Suprapubic skin (tissue), 4 donors: ENCODE measurements around the gene URB1. TPM values are rescaled to one million over a fixed set of nuclear protein-coding genes. Genes with fewer than 3 reads are reported as not detected.

Source experiments
- DNase-seq, 2 donors: peaks; one replicate each; pipeline ENCODE4 v3.0.0-alpha.2; 2019; ENCODE audit warnings: low spot score in 2 of 2
- H3K27ac ChIP-seq: fragments of 200-600 bp; sonication (generic); one replicate; pipeline ENCODE4 v1.5.1; 2019
- H3K27me3 ChIP-seq: fragments of 200-600 bp; sonication (generic); one replicate; pipeline ENCODE4 v1.5.1; 2019
- H3K36me3 ChIP-seq: fragments of 200-600 bp; sonication (generic); one replicate; pipeline ENCODE4 v1.5.1; 2019
- H3K4me1 ChIP-seq: fragments of 200-600 bp; sonication (generic); one replicate; pipeline ENCODE4 v1.5.1; 2019
- H3K4me3 ChIP-seq: fragments of 200-600 bp; sonication (generic); one replicate; pipeline ENCODE4 v1.5.1; 2019; ENCODE audit warnings: mild to moderate bottlenecking
- H3K9me3 ChIP-seq: fragments of 200-600 bp; sonication (generic); one replicate; pipeline ENCODE4 v1.5.1; 2019
- CTCF ChIP-seq, 2 donors: fragments of 200-600 bp in 1 of 2; fragments of 450-650 bp in 1 of 2; sonication (generic) in 1 of 2; IDR thresholded peaks; one replicate each; pipeline ENCODE4 v1.5.1; 2016 to 2019; ENCODE audit warnings: antibody characterized with exemption in 2 of 2, mild to moderate bottlenecking in 1 of 2, moderate library complexity in 1 of 2
- EP300 ChIP-seq: sonication (generic); formaldehyde crosslinking; IDR thresholded peaks from one replicate; pipeline ENCODE4 v1.6.1; 2017; ENCODE audit warnings: antibody characterized with exemption
- POLR2A ChIP-seq, 2 donors: fragments of 450-650 bp; IDR thresholded peaks; one replicate each; pipeline ENCODE4 v1.6.1; 2017; ENCODE audit warnings: antibody characterized with exemption in 2 of 2, mild to moderate bottlenecking in 2 of 2, moderate library complexity in 2 of 2
- POLR2AphosphoS5 ChIP-seq, 3 donors: sonication (generic); formaldehyde crosslinking; IDR thresholded peaks; one replicate each; pipeline ENCODE4 v1.6.1; 2017; ENCODE audit warnings: antibody characterized with exemption in 3 of 3
- WGBS: methylation state at CpG from one replicate; pipeline ENCODE4 v1.1.5; 2018; 5-methylcytosine and 5-hydroxymethylcytosine counted together
- total RNA-seq, 4 donors: library from RNA; depleted of rRNA; stranded (reverse); fragments of >200 nt; gene quantifications; one replicate each; pipeline ENCODE4 v1.1.0, GENCODE V29; 2016

The URB1 gene
- total RNA-seq, 4 donors from 2014 or later = 23.7 to 49.4 (median 33.0) TPM

DNA sequence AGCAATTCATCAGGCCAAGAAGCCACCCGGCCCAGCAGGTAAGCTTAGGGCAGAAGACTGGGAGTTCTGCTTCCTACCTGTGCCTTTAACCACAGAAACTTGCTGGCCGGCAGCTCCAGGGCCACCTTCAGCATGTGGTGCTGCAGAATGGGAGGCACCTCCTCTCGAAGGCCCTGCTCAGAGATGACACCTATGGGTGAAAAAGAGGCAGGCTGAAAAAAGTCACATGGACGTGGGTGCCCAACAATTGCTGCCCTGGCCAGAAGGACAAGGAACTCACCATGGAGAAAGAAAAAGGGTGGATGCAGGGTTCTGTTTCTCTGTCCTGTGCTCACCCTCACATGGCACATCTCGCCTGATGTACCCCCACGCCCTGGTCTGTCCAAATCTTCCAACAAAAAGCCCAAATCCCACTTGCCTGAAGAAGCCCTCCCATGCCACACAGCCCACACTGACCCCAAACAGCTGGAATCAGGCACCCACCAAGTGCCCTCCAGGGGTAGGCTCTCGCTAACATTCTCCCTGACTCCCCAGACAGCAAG, 33.0 kb downstream of the URB1 start:
- H3K27ac ChIP-seq = peak overlapping the region; percentile 43
- TF ChIP-seq POLR2A (IDR thresholded peaks at IDR 0.05) (no peak), CTCF (IDR thresholded peaks at IDR 0.05) (peak in 1 of 2 donors; percentile 26)
- H3K4me1 ChIP-seq = peaks cover 31% of the 10 kb centered on the region
- DNase-seq = peak; percentile 38 to 63
- 69% methylated on average over 7 of the region's 7 CpGs for WGBS
- no peaks in the 10 kb centered on the region for H3K27me3 ChIP-seq
- peaks cover 82% of the 10 kb centered on the region for H3K36me3 ChIP-seq
- H3K9me3 ChIP-seq = no peaks in the 10 kb centered on the region
- no peak overlapping the region for H3K4me3 ChIP-seq

GRCh38 chr21:32356874-32357395, 35.9 kb downstream of the URB1 start:
- Histone ChIP-seq H3K36me3 (peaks cover 94% of the 10 kb centered on the region), H3K4me1 (peaks cover 31% of the 10 kb centered on the region), H3K27ac (no peak overlapping the region), H3K4me3 (no peak overlapping the region), H3K27me3 (no peaks in the 10 kb centered on the region), H3K9me3 (no peaks in the 10 kb centered on the region)
- no peak for TF ChIP-seq EP300
- WGBS = 88% methylated on average over 1 of the region's 1 CpG
- DNase-seq = peak in 1 of 2 donors; percentile 31

DNA sequence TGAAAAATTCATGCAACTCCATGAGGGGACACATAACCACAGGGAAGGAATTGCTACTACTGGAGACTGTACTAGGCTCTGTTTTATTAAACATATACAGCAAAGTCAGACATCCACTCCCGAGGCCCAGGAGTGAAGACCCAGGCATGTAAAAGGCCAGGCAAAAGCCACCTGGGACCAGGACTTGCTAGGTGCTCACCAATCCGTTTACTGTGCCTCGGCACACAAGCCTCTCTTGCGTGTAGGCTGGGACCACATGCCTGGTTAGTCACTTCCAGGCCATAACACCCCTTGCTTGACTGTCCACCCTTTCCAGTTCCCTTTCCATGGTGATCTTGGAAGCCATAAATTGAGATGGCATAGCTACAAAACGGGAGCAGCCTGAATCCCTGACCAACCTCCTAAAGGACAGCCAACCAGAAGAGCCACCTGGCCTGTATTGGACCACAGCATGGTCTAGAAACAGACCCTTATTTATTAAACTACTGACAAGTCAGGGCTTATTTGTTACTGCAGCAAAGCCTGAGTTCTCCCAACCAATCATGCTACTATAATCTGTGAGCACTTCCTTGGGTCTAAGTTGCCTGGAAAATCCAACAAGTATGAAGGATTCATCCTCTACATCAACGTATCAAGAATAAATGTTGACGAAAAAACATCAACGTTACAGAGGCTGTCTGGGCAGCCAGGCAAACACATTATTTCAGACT, 39.7 kb downstream of the URB1 start:
- peaks cover 42% of the 10 kb centered on the region for H3K4me1 ChIP-seq
- H3K36me3 ChIP-seq = peaks cover 92% of the 10 kb centered on the region
- H3K4me3 ChIP-seq = no peak overlapping the region
- no peak overlapping the region for H3K27ac ChIP-seq
- WGBS = 93% methylated on average over 7 of the region's 8 CpGs
- no peaks in the 10 kb centered on the region for H3K9me3 ChIP-seq
- TF ChIP-seq POLR2A (IDR thresholded peaks at IDR 0.05) = no peak
- peak in 1 of 2 donors; percentile 57 for DNase-seq
- no peaks in the 10 kb centered on the region for H3K27me3 ChIP-seq

DNA sequence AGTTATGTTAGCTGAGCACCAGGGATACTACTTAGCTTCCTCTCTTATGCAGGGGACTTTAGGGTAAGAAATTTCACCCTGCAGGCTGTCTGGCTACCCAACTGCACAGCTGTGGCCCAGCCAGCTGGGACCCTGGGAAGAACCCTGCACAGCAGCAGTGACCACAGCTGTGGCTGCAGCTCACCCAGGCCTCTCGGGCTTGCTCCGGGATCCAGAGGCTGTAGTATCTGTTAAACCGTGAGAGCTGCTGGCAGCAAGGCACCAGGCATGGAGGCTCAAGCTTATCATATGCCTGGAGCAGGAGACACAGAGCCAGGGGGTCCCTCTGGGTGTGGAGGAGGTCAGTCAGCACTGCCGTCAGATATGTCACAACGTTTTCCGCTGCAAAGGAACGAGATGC, 40.3 kb downstream of the URB1 start:
- WGBS = 86% methylated on average over 7 of the region's 7 CpGs
- peaks cover 92% of the 10 kb centered on the region for H3K36me3 ChIP-seq
- H3K27ac ChIP-seq = peak overlapping the region; percentile 5
- H3K9me3 ChIP-seq = no peaks in the 10 kb centered on the region
- H3K4me1 ChIP-seq = peaks cover 47% of the 10 kb centered on the region
- TF ChIP-seq EP300 = no peak
- no peak for TF ChIP-seq CTCF (IDR thresholded peaks at IDR 0.05)
- TF ChIP-seq POLR2AphosphoS5 (IDR thresholded peaks at IDR 0.05) = no peak
- H3K27me3 ChIP-seq = no peaks in the 10 kb centered on the region
- no peak overlapping the region for H3K4me3 ChIP-seq
- DNase-seq = peak in 1 of 2 donors; percentile 54

- H3K36me3 ChIP-seq = peaks cover 95% of the 10 kb centered on the region
- DNase-seq = no peak
- H3K27me3 ChIP-seq = no peaks in the 10 kb centered on the region
Measured at GRCh38 chr21:32351428-32351827, 41.4 kb downstream of the URB1 start.

More at GRCh38 chr21:32351428-32351827, 41.4 kb downstream of the URB1 start:
- TF ChIP-seq POLR2AphosphoS5 (IDR thresholded peaks at IDR 0.05) (peak in 2 of 3 donors; percentile 29 to 42), CTCF (IDR thresholded peaks at IDR 0.05) (no peak), EP300 (no peak), POLR2A (IDR thresholded peaks at IDR 0.05) (no peak)
- WGBS = 38% methylated on average over 5 of the region's 6 CpGs
- H3K27ac ChIP-seq = peak overlapping the region; percentile 73
- H3K4me1 ChIP-seq = peaks cover 50% of the 10 kb centered on the region
- H3K9me3 ChIP-seq = no peaks in the 10 kb centered on the region
- no peak overlapping the region for H3K4me3 ChIP-seq
